ENCODE results near the gene ZNG1F. TPM values are rescaled to one million over a fixed set of nuclear protein-coding genes. Genes with fewer than 3 reads are reported as not detected.
"Not testable (repeated sequence)": the region's sequence is repeated elsewhere in the genome, so short reads cannot be mapped to it uniquely, and the experiment has no call there.

Gene ZNG1F
- 1 to 10 TPM; 2.0 to 7.8 (median 2.5) TPM for total RNA-seq
- 2.1 TPM for polyA plus RNA-seq
- long read RNA-seq, donor 1, partial matches to known transcripts = 6 of 11 reads
- long read RNA-seq, donor 1, other reads (novel, unspliced or antisense) = 5 of 11 reads
- long read RNA-seq, donor 2, partial matches to known transcripts = 2 of 3 reads
- long read RNA-seq, donor 2, other reads (novel, unspliced or antisense) = 1 of 3 reads
- long read RNA-seq, donor 3, partial matches to known transcripts = 2 of 12 reads
- long read RNA-seq, donor 3, other reads (novel, unspliced or antisense) = 10 of 12 reads
- long read RNA-seq, donor 4, partial matches to known transcripts = 2 of 4 reads
- long read RNA-seq, donor 4, other reads (novel, unspliced or antisense) = 2 of 4 reads

- H3K4me1 ChIP-seq (ENCODE audit: control insufficient read depth, insufficient read depth, low read length); DNase-seq; intact Hi-C loops (cut with DNase I); H3K4me3 ChIP-seq (ENCODE audit: low read length); H3K27ac ChIP-seq (ENCODE audit: low read length); ATAC-seq; H3K9me3 ChIP-seq (ENCODE audit: control insufficient read depth, low read length); H3K27me3 ChIP-seq (ENCODE audit: control insufficient read depth, insufficient read depth): not testable (repeated sequence)
- no CpG with 5 or more reads among the region's 31 CpGs for WGBS
Observed at GRCh38 chr9:41189217-41189616, at the start of gene ZNG1F. TSS of gene ZNG1F (minus strand) at chr9:41189317. CDS start at chr9:41189258, 59 bp downstream.

DNA sequence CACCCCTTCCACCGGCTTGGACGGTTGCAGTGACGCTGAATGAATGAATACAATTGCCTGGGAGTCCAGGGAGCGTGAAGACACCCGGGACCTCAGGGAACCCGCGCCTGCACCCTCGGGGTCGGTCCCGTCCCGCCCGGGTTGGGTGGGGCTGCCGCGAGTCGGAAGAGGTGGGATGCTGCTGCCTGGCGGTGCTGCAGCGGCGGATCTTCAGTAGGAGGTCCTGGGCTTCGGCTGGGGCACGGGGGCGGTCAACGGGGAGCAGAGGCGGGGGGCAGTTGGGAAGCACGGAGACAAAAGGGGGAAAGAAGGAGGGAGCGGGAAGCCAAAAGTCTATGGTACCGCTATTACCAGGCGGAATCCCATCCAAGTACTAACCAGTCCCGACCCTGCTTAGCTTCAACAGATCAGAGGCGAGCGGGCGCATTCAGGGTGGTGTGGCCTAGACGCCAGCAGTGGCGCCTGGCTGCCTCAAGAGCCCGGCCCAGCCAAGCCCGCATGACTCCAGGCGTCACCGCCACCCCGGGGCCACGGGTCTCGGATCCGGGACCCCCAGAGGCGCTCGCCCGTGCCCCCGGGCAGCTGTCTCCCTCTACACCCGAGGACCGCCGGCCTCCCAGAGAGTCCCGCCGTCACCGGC is 48.1 kb upstream of the ZNG1F start:
- H3K27ac ChIP-seq (ENCODE audit: low read length); intact Hi-C loops (cut with DNase I); ATAC-seq; H3K4me1 ChIP-seq (ENCODE audit: control insufficient read depth, insufficient read depth, low read length); H3K27me3 ChIP-seq (ENCODE audit: control insufficient read depth, insufficient read depth); H3K4me3 ChIP-seq (ENCODE audit: low read length); H3K9me3 ChIP-seq (ENCODE audit: control insufficient read depth, low read length): not testable (repeated sequence)
- 63% methylated on average over 48 of the region's 51 CpGs for WGBS
- peak in 2 of 3 donors; percentile 56 to 67 for DNase-seq

DNA sequence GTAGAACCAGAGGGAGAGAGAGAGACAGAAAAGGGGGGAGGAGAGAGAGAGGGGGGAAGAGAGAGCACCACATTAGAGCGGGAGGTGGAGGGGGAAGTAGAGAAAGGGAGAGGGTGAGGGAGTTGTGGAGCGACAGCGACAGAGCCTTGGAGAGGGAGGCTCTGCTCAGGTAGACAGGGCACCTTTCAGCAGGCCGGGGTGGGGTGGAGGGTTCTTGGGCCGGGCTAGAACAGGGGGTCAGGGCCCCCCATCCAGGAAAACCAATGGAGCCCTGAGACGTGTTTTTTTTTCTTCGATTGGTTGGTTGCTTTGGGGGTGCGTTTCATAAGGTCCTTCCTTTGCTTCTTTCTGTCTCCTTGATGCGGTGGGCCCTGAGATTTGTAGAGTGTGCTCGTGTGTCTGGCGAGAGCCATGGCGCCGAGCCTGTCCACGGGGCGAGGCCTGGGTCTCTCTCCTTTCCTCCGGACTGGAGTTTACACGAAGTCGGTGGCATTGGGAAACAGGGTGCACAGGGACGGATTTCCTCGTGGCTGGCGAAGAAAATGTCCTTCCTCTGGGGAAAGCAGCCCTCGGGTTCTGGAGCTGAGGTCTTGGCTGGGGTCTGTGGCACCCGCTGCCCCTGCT is 47.5 kb upstream of the ZNG1F start:
- 74% methylated on average over 23 of the region's 23 CpGs for WGBS
- H3K4me1 ChIP-seq (ENCODE audit: control insufficient read depth, insufficient read depth, low read length); intact Hi-C loops (cut with DNase I): not testable (repeated sequence)

GRCh38 chr9:41234811-41235805 is 46.0 kb upstream of the ZNG1F start:
- DNase-seq (peak in 2 of 3 donors; percentile 65 to 69), ATAC-seq (peak; percentile 51 to 74)

More for the DNA sequence above, 47.5 kb upstream of the ZNG1F start:
- ATAC-seq; H3K27me3 ChIP-seq (ENCODE audit: control insufficient read depth, insufficient read depth); H3K9me3 ChIP-seq (ENCODE audit: control insufficient read depth, low read length); H3K4me3 ChIP-seq (ENCODE audit: low read length); H3K27ac ChIP-seq (ENCODE audit: low read length): not testable (repeated sequence)
- DNase-seq = peak in 1 of 3 donors; percentile 31

DNA sequence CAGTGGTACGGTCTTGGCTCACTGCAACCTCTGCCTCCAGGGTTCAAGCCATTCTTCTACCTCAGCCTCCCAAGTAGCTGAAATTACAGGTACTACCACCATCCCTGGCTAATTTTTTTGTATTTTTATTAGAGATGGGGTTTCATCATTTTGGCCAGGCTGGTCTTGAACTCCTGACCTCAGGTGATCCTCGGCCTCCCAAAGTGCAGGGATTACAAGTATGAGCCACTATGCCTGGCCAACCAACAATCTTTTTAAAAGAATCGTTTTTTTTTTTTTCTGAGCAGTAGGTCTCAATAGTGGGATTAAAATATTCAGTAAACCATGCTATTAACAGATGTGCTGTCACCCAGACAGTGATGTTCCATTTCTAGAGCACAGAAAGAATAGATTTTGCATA is 45.1 kb upstream of the ZNG1F start:
- H3K9me3 ChIP-seq (ENCODE audit: control insufficient read depth, low read length); H3K27ac ChIP-seq (ENCODE audit: low read length); H3K4me3 ChIP-seq (ENCODE audit: low read length); DNase-seq; intact Hi-C loops (cut with DNase I); H3K4me1 ChIP-seq (ENCODE audit: control insufficient read depth, insufficient read depth, low read length); ATAC-seq; H3K27me3 ChIP-seq (ENCODE audit: control insufficient read depth, insufficient read depth): not testable (repeated sequence)
- 56% methylated on average over 3 of the region's 3 CpGs for WGBS

More at GRCh38 chr9:41234811-41235805, 46.0 kb upstream of the ZNG1F start:
- H3K4me3 ChIP-seq (ENCODE audit: low read length); H3K27me3 ChIP-seq (ENCODE audit: control insufficient read depth, insufficient read depth); intact Hi-C loops (cut with DNase I); H3K9me3 ChIP-seq (ENCODE audit: control insufficient read depth, low read length); H3K4me1 ChIP-seq (ENCODE audit: control insufficient read depth, insufficient read depth, low read length); H3K27ac ChIP-seq (ENCODE audit: low read length): not testable (repeated sequence)
- 70% methylated on average over 55 of the region's 55 CpGs for WGBS

DNA sequence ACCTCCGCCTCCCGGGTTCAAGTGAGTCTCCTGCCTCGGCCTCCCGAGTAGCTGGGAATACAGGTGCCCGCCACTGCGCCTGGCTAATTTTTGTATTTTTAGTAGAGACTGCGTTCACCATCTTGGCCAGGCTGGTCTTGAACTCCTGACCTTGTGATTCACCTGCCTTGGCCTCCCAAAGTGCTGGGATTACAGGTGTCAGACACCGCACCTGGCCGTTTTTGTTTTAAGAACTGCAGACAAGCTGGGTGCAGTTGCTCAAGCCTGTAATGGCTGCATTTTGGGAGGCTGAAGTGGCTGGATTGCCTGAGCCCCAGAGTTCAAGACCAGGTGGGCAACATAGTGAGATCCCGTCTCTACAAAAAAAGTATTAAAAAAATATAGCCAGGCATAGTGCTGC is 43.2 kb upstream of the ZNG1F start:
- intact Hi-C loops (cut with DNase I); H3K9me3 ChIP-seq (ENCODE audit: control insufficient read depth, low read length); H3K27me3 ChIP-seq (ENCODE audit: control insufficient read depth, insufficient read depth); H3K27ac ChIP-seq (ENCODE audit: low read length); H3K4me3 ChIP-seq (ENCODE audit: low read length); H3K4me1 ChIP-seq (ENCODE audit: control insufficient read depth, insufficient read depth, low read length): not testable (repeated sequence)
- DNase-seq = peak in 2 of 3 donors; percentile 41 to 48
- 79% methylated on average over 10 of the region's 10 CpGs for WGBS
- ATAC-seq = peak; percentile 40 to 50

- H3K9me3 ChIP-seq (ENCODE audit: control insufficient read depth, low read length); H3K27me3 ChIP-seq (ENCODE audit: control insufficient read depth, insufficient read depth); intact Hi-C loops (cut with DNase I); H3K4me1 ChIP-seq (ENCODE audit: control insufficient read depth, insufficient read depth, low read length); H3K27ac ChIP-seq (ENCODE audit: low read length); H3K4me3 ChIP-seq (ENCODE audit: low read length): not testable (repeated sequence)
- peak; percentile 14 to 26 for ATAC-seq
- WGBS = 67% methylated on average over 3 of the region's 3 CpGs
- DNase-seq = peak in 1 of 3 donors; percentile 49
Observed at GRCh38 chr9:41230418-41230817, 41.3 kb upstream of the ZNG1F start.

DNA sequence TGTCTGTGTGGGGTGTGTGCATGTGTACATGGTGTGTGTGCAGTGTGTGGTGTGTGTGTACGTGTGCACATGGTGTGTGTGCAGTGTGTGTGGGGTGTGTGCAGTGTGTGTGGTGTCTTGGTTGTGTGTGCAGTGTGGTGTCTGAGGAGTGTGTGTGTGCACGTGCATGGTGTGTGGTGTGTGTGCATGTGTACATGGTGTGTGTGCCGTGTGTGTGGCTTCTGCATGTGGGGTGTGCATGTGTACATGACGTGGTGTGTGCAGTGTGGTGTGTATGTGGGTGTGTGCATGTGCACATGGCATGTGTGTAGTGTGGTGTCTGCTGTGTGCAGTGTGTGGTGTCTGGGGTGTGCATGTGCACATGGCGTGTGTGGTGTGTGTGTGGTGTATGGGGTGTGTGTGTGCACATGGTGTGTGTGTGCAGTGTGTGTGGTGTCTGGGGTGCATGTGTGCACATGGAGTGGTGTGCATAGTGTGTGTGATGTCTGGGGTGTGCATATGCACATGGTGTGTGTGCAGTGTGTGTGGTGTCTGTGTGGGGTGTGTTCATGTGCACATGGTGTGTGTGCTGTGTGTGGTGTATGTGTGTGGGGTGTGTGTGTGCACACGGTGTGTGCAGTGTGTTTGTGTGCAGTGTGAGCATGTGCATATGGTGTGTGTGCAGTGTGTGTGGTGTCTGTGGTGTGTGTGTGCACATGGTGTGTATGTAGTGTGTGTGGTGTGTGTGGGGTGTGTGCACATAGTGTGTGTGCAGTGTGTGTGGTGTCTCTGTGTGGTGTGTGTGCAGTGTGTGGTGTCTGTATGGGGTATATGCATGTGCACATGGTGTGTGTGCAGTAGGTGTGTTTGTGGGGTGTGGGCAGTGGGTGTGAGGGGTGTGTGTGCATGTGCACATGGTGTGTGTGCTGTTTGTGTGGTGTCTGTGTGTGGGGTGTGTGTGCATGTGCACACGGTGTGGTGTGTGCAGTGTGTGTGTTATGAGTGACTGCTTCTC is 40.6 kb upstream of the ZNG1F start:
- intact Hi-C loops (cut with DNase I) = no loop called here
- H3K4me1 ChIP-seq (ENCODE audit: control insufficient read depth, insufficient read depth, low read length) = no peaks in the 10 kb centered on the region
- peak in 2 of 3 donors; percentile 44 to 57 for DNase-seq
- H3K4me3 ChIP-seq (ENCODE audit: low read length) = no peak overlapping the region
- no peaks in the 10 kb centered on the region for H3K9me3 ChIP-seq (ENCODE audit: control insufficient read depth, low read length)
- 63% methylated on average over 7 of the region's 7 CpGs for WGBS
- peak; percentile 89 for ATAC-seq
- no peaks in the 10 kb centered on the region for H3K27me3 ChIP-seq (ENCODE audit: control insufficient read depth, insufficient read depth)
- no peak overlapping the region for H3K27ac ChIP-seq (ENCODE audit: low read length)

DNA sequence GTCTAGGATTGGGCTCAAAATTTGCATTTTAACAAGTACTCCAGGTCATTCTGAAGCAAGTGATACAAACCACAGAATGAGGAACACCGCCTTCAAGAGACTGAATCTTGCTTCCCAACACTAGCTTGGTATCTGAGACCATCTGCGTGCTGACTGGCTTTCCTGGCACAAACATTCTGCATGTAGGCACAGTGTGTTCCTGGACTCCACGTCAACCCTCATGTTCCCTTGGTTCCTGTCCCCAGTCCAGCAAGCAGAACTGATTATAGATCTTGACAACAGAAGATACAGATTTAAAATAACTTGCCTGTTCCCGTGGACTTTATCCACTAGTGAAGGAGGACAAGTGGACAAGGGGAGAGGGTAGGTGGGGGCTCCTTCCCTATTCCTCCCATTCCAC is 30.7 kb upstream of the ZNG1F start:
- H3K27ac ChIP-seq (ENCODE audit: low read length); DNase-seq; H3K4me3 ChIP-seq (ENCODE audit: low read length); H3K27me3 ChIP-seq (ENCODE audit: control insufficient read depth, insufficient read depth); ATAC-seq; H3K9me3 ChIP-seq (ENCODE audit: control insufficient read depth, low read length); H3K4me1 ChIP-seq (ENCODE audit: control insufficient read depth, insufficient read depth, low read length); intact Hi-C loops (cut with DNase I): not testable (repeated sequence)
- WGBS = no CpG with 5 or more reads among the region's 4 CpGs

Measured in right cardiac atrium (tissue), 5 donors.